Central memory CD8-positive, alpha-beta T cell (primary cell): ENCODE measurements around the gene GPHA2.

Experiments
- ATAC-seq: fragments of 150-1000 bp; cut with Tn5 transposase; replicated peaks from 2 replicates; pipeline ENCODE4 v1.10.0; 2022; ENCODE audit warnings: mild to moderate bottlenecking, moderate FRiP score, moderate number of reproducible peaks; ENCODE audit not compliant: poor library complexity, severe bottlenecking; ENCODE audit errors: extremely low read depth
- DNase-seq, 2 donors: peaks; one replicate each; pipeline ENCODE4 v3.0.0; 2021; ENCODE audit warnings: low spot score in 2 of 2
- H3K27ac Mint-ChIP-seq: one replicate; pipeline ENCODE4 v1.8.0; 2022; ENCODE audit warnings: low read depth, mild to moderate bottlenecking, moderate library complexity, mixed read lengths
- H3K27me3 Mint-ChIP-seq: one replicate; pipeline ENCODE4 v1.8.0; 2022; ENCODE audit warnings: mixed read lengths
- H3K36me3 Mint-ChIP-seq: one replicate; pipeline ENCODE4 v1.8.0; 2022; ENCODE audit warnings: mild to moderate bottlenecking, moderate library complexity, mixed read lengths; ENCODE audit not compliant: insufficient read depth
- H3K4me1 Mint-ChIP-seq: one replicate; pipeline ENCODE4 v1.8.0; 2022; ENCODE audit warnings: mixed read lengths
- H3K4me3 Mint-ChIP-seq: one replicate; pipeline ENCODE4 v1.8.0; 2022; ENCODE audit warnings: mild to moderate bottlenecking, moderate library complexity, mixed read lengths
- H3K9me3 Mint-ChIP-seq: one replicate; pipeline ENCODE4 v1.8.0; 2022; ENCODE audit warnings: mixed read lengths

The GPHA2 gene

DNA sequence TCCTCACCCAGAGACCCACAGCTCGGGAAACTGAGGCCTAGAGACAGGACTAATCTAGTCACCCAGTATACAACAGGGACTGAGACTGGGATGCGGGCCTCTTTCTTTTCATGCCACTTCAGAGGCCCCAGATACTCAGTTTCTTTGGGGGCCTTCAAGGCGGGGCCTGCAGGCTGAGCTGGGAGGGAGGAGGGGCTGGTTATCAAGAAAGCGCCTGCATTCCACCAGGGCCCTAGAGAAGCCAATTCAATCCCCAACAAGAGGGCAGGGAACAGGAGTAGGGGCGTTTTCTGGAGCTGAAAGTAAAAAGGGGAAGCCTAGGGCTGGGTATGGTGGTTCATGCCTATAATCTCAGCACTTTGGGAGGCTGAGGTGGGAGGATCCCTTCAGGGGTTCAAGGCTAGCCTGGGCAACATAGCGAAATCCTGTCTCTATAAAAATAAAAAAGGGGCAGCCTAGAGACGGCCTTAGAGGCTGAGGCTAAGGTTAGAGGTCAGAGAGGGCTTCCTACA lies 20.3 kb downstream of the GPHA2 start:
- H3K27me3 Mint-ChIP-seq, result no peaks in the 10 kb centered on the region
- peak overlapping the region; percentile 93 for H3K27ac Mint-ChIP-seq
- no peaks in the 10 kb centered on the region for H3K9me3 Mint-ChIP-seq
- DNase-seq, result no peak
- peaks cover 40% of the 10 kb centered on the region for H3K36me3 Mint-ChIP-seq
- H3K4me1 Mint-ChIP-seq, result peaks cover 29% of the 10 kb centered on the region
- H3K4me3 Mint-ChIP-seq, result peak overlapping the region; percentile 91
- no peak for ATAC-seq

DNA sequence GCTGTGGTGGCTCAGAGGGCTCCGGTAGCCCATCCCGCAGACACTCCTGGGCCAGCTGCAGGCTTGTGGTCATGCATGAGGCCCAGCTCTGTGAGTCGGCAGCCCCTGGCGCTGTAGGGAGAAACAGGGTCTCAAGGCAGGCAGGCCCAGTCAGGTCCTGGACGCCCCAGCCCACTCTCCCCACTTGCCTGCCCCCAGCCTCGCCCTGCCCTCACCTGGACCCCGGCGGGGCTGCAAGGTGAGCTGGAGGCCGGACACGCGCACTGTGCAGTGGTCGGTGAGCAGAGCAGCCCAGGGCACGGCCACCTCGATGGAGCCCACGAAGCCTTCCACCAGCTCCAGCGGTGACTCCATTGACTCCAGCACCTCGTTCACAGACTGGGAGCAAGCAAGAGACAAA lies 21.6 kb downstream of the GPHA2 start:
- ATAC-seq (no peak), DNase-seq (no peak)
- Mint-ChIP-seq H3K27ac (peak overlapping the region; percentile 25), H3K27me3 (no peaks in the 10 kb centered on the region), H3K4me3 (peak overlapping the region; percentile 32), H3K4me1 (peaks cover 29% of the 10 kb centered on the region), H3K36me3 (peaks cover 47% of the 10 kb centered on the region), H3K9me3 (no peaks in the 10 kb centered on the region)

DNA sequence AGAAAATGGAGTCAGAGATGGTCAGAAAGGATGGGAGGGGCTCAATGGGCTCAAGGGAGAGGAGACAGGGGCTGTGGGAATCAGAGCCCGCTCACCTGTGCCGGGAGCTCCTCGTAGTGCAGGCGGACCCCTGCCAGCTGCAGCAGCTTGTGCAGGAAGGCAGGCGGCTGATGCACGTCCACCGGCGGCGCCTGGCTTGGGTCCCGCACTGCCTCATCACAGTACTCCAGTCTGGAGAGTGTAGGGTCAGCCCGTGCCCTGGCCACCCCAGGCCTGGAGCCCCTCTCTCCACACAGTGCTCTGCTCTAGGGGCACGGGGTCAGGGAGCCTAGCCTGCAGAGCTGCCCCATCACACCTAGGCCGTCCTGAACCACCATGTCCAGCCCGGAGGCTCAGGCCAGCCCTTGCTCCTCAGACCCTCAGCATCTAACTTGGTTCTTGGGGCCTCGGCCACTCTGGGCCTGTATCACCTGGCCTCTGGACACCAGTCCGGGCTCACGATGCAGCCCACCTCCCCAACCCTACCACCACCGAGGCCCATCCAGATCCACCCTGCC lies 22.4 kb downstream of the GPHA2 start:
- no peak overlapping the region for H3K27ac Mint-ChIP-seq
- H3K36me3 Mint-ChIP-seq, result peaks cover 51% of the 10 kb centered on the region
- ATAC-seq (no peak), DNase-seq (no peak)
- H3K9me3 Mint-ChIP-seq, result no peaks in the 10 kb centered on the region
- H3K4me1 Mint-ChIP-seq, result peaks cover 29% of the 10 kb centered on the region
- peak overlapping the region; percentile 25 for H3K4me3 Mint-ChIP-seq
- H3K27me3 Mint-ChIP-seq, result no peaks in the 10 kb centered on the region

DNA sequence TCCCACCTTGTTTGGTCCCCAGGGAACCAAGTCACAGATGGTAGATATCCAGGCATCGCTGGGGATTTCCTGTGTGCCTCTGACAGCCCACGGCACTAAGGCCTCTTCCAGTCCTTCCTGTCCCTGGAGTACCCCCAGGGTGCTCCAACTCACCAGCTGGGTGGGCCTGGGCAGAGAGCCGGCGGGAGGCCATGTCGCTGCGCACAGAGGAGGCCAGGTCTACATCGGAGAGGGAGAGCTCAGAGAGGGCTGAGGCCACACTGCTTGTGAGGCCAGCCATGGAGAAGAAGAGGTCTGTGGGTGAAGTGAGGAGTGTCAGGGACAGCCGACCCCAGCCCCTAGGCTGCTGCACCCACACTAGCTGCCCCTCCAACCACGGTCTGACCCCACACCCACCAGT lies 24.0 kb downstream of the GPHA2 start:
- Mint-ChIP-seq H3K4me3 (no peak overlapping the region), H3K27me3 (no peaks in the 10 kb centered on the region), H3K9me3 (no peaks in the 10 kb centered on the region), H3K36me3 (peaks cover 50% of the 10 kb centered on the region), H3K27ac (no peak overlapping the region), H3K4me1 (peaks cover 19% of the 10 kb centered on the region)
- DNase-seq (no peak), ATAC-seq (no peak)

DNA sequence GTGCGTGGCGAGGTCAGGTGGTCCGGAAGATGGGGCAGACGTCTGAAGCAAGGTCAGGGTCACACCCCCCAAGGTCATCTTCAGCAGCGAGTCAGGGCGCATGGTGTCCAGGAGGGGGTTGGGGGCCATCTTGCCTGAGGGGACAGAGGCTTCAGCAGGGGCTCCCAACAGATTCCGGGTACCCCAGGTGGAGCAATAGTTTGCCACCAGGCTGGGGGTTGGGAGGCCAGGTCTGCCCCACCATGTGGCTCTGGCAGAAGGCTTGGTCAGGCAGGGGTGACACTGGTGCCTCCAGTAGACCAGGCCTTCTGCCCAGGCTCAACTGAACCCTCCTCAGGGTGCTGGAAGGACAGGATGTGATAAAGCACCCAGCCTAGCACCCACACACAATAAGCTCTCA lies 24.6 kb downstream of the GPHA2 start:
- no peak overlapping the region for H3K4me3 Mint-ChIP-seq

DNA sequence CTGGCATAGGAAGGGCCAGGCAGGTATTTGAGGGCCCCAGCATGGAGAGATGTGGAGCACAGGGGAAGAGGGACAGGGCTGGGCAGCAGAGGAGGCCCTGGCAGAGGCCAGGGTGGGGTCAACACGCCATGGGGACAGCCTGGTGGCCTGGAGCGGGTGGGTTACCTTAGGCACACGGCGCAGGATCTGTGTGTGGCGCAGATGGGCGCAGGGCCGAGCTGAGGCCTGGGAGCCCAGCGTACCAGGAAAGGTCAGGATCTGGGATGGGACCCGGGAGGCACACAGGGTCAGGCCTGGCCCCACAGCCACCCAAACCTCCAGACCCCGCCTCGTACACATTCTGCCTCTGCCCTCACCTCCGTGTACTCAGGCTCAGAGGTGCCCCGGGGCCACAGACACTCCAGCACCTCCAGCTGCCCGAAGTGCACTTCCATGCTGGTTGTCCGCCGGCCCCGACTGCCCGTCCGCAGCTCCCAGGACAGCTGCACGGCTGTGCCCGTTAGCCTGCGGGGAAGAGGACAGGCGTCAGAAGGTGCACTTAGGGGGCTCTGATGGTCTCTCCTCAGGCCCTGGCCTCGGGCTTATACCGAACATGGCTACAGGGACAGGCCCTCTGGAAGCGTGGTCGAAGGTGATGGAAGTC lies 25.1 kb downstream of the GPHA2 start:
- no peaks in the 10 kb centered on the region for H3K27me3 Mint-ChIP-seq
- DNase-seq (no peak), ATAC-seq (no peak)
- no peaks in the 10 kb centered on the region for H3K9me3 Mint-ChIP-seq
- H3K36me3 Mint-ChIP-seq, result peaks cover 45% of the 10 kb centered on the region
- no peak overlapping the region for H3K4me3 Mint-ChIP-seq
- no peak overlapping the region for H3K27ac Mint-ChIP-seq
- peaks cover 8% of the 10 kb centered on the region for H3K4me1 Mint-ChIP-seq

More for the DNA sequence above, 24.6 kb downstream of the GPHA2 start:
- H3K9me3 Mint-ChIP-seq, result no peaks in the 10 kb centered on the region
- peaks cover 14% of the 10 kb centered on the region for H3K4me1 Mint-ChIP-seq
- H3K36me3 Mint-ChIP-seq, result peaks cover 45% of the 10 kb centered on the region
- DNase-seq (no peak), ATAC-seq (no peak)
- H3K27ac Mint-ChIP-seq, result no peak overlapping the region
- H3K27me3 Mint-ChIP-seq, result no peaks in the 10 kb centered on the region

DNA sequence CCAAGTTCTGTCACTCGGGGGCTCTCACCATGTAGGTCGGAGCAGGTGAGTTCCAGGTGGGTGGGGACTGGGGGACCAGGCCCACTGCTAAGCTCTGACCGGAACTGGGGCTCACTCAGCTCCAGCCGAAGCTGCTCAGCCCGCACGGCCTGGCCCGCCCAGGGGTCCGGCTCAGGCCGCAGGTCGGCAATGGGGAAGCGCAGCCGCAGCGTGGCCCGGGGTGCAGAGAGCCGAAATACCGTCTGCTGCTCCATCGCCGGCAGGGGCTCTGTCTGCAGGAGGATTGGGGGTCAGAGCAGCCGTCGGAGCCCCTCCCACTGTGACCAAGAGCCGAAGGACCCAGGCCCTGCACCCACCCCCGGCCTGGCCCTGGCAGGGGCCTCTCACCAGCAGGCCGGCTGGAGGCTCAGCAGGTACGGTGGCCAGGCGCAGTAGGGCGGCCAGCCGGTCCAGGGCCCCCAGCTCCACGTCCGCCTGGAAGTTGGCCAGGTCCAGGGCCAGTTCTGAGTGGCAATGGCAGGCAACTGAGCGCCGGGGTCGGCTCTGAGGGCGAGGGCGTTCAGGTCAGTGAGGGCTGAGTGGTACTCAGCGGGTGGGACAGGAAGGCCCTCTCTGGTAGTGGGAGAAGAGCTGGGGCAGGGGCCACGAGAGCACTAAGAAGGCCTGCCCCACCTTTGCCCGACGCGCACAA lies 25.9 kb downstream of the GPHA2 start:
- Mint-ChIP-seq H3K4me3 (no peak overlapping the region), H3K27ac (no peak overlapping the region), H3K27me3 (no peaks in the 10 kb centered on the region), H3K9me3 (no peaks in the 10 kb centered on the region), H3K36me3 (peaks cover 52% of the 10 kb centered on the region), H3K4me1 (peaks cover 5% of the 10 kb centered on the region)
- DNase-seq (no peak), ATAC-seq (no peak)

DNA sequence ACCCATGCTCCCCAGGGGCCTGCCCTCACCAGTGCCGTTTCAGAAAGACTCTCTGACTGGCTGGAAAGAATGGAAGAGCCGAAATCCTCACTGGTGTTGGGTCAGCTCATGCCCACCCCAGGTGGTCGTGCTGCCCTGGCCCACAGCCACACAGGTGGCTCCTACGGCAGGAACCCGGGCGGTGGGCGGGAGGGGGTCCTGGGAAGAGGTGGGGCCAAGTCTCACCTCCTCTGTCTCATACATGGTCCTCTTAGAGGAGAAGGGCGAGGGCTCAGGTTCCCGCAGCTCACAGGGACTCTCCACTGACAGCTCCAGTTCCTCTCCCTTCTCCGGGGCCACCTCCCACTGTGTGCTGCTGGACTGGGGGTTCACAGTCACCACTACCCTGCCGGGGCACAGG lies 26.9 kb downstream of the GPHA2 start:
- DNase-seq, result no peak
- Mint-ChIP-seq H3K36me3 (peaks cover 58% of the 10 kb centered on the region), H3K4me3 (no peak overlapping the region), H3K9me3 (no peaks in the 10 kb centered on the region), H3K4me1 (peaks cover 5% of the 10 kb centered on the region), H3K27me3 (no peaks in the 10 kb centered on the region), H3K27ac (peak overlapping the region; percentile 44)
- ATAC-seq, result no peak

DNA sequence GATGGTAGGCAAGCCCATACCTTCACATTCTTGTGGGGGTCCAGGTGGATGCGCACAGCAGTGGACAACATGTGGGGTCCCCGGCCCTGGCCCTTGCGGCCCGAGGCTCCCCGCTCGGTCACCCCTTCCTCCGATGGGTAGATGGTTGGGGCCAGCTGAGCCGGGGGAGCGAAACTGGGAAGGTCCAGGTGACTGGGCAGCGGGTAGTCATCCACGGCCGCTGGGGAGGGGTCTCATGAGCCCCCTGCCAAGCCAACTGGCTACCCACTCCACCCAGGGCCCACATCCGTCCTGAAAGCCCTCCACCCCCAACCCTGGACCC lies 29.4 kb downstream of the GPHA2 start:
- H3K9me3 Mint-ChIP-seq, result no peaks in the 10 kb centered on the region
- peaks cover 53% of the 10 kb centered on the region for H3K36me3 Mint-ChIP-seq
- no peak for DNase-seq
- H3K27me3 Mint-ChIP-seq, result no peaks in the 10 kb centered on the region
- no peak for ATAC-seq
- peaks cover 6% of the 10 kb centered on the region for H3K4me1 Mint-ChIP-seq
- no peak overlapping the region for H3K4me3 Mint-ChIP-seq
- H3K27ac Mint-ChIP-seq, result no peak overlapping the region

DNA sequence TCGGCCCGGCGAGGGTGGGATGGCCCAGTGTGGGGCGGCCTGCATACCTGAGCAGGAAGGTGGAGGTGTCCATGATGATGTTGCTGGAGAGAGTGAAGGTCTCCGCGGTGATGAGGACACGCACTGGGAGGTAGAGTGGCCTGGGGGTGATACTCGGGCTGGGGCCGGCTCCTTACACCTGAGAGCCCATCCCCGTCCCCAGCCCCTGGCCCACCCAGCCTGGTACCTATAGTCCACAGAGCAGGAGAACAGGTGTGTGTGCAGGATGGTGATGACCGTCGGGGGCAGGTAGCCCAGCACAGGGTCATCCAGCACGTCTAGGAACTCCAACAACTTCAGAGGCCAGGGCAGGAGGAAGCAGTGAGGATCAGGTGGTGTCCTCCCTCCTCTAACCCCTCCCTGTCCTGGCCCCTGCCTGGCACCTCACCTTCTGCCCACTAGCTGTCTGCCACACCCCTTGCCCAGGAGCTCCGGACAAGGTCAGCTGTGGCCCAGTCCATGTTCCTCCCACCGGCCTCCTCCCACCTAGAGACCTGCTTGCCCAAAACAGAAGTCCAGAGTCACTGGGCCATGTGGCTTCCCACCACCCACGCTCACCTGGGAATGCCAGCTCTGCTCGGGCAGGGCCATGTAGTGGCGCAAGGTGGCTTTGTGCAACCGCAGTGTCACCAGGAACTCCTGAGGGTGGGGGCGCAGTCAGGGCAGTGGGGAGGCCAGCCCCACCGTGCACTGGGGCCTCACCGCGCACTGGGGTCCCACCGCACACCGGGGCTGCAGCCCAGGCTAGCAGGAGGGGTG lies 30.0 kb downstream of the GPHA2 start:
- H3K27ac Mint-ChIP-seq, result peak overlapping the region; percentile 79
- H3K36me3 Mint-ChIP-seq, result peaks cover 52% of the 10 kb centered on the region
- H3K4me1 Mint-ChIP-seq, result peaks cover 8% of the 10 kb centered on the region
- H3K27me3 Mint-ChIP-seq, result no peaks in the 10 kb centered on the region
- H3K9me3 Mint-ChIP-seq, result no peaks in the 10 kb centered on the region
- no peak for DNase-seq
- ATAC-seq, result no peak
- no peak overlapping the region for H3K4me3 Mint-ChIP-seq

DNA sequence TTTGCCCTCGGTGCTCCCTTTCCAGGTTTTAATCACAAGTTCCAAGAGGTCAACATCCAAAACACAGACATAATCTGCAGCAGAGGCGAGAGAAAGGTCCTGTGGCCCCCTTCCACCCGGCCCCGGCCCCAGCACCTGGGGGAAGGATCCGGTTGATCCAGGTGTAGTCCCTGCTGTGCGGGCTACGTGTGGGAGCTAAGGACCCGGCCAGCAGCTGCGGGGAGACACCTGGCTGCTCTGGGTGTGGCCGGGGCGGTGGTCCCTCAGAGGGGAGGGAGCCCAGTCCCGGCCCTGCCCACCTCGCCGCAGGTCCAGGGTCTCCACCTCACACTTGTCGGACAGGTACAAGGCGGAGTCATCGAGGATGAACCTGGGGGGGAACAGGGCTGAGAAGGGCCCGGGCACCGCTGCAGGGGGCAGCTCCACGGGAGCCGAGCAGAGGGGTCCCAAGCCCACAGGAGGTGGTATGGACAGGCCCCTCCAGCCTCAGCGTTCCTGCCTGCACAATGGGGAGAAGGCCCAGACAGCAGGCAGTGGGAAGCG lies 32.3 kb downstream of the GPHA2 start:
- peaks cover 59% of the 10 kb centered on the region for H3K36me3 Mint-ChIP-seq
- no peak for ATAC-seq
- H3K4me3 Mint-ChIP-seq, result no peak overlapping the region
- H3K4me1 Mint-ChIP-seq, result peaks cover 20% of the 10 kb centered on the region
- no peaks in the 10 kb centered on the region for H3K9me3 Mint-ChIP-seq
- no peaks in the 10 kb centered on the region for H3K27me3 Mint-ChIP-seq
- no peak for DNase-seq
- H3K27ac Mint-ChIP-seq, result no peak overlapping the region

DNA sequence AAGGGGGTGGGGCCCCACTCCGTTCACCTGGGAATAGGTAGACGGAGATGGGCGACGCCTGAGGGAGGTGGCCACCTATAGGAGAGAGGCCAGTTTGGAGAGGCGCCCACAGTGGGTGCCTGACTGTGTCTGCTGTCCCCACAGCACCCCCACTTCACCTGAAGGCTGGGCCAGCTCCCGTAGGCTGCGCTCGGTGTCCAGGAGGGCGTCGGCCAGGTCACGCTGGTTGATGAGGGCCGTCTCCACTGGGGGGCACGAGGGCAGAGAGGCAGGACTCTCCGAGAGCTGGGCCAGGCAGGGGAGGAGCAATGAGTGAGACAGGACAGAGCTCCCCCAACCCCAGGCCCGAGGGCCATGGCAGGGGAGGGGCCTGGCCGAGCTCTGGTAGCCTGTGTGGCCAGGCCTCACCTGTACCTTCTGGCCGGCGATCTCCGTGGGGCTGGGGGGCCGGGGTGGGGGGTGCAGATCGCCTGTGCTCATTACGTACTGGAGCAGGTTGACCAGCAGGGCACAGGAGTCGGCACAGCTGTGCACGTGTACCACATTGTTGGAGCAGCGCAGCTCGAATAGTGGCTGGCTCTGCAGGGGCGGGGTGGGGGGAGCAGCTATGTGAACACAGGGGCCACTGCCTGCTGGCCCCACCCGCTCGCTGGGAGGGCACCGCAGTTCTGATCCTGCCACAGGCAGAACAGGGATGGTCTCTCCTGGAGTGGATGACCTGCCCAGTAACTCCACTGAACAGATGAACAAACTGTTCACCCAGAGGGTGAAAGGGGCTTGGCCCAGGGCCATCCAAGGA lies 33.4 kb downstream of the GPHA2 start:
- Mint-ChIP-seq H3K4me3 (peak overlapping the region; percentile 25), H3K27me3 (no peaks in the 10 kb centered on the region), H3K36me3 (peaks cover 63% of the 10 kb centered on the region), H3K27ac (peak overlapping the region; percentile 72), H3K4me1 (peaks cover 20% of the 10 kb centered on the region), H3K9me3 (no peaks in the 10 kb centered on the region)
- ATAC-seq (no peak), DNase-seq (no peak)
